ENCODE results near the gene CEP112. TPM values are rescaled to one million over a fixed set of nuclear protein-coding genes. Genes with fewer than 3 reads are reported as not detected.

The CEP112 gene
- total and polyA plus RNA-seq, 2 donors = 4.6 to 8.5 TPM

DNA sequence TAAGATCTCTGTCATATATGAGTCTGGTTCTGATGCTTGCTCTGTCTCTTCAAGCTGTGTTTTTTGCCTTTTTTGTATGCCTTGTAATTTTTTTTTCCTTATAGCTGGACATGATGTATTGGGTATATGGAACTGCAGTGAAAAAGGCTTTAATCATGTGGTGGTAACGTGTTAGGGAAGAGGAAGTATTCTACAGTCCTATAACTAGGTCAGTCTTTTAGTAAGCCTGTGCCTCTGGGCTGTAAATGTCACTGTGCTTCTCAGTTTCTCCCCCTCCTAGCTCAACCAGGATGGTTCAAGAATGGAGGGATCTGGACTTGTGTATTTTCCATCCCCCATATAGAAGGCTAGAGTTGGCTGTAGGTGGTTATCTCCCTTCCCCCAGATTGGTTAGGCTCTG, 428.1 kb downstream of the CEP112 start:
- Histone ChIP-seq H3K4me1 (ENCODE audit: control insufficient read depth in 2 of 2, insufficient read depth in 2 of 2, low read length in 2 of 2) (no peaks in the 10 kb centered on the region), H3K4me3 (ENCODE audit: low read length in 2 of 2) (no peak overlapping the region), H3K27me3 (ENCODE audit: control insufficient read depth in 2 of 2, insufficient read depth in 1 of 2, low read length in 1 of 2) (no peaks in the 10 kb centered on the region), H3K36me3 (ENCODE audit: control insufficient read depth in 2 of 2, insufficient read depth in 2 of 2, low read length in 1 of 2) (no peaks in the 10 kb centered on the region), H3K27ac (ENCODE audit: low read depth in 1 of 2, low read length in 1 of 2) (no peak overlapping the region), H3K9me3 (ENCODE audit: control insufficient read depth in 2 of 2, insufficient read depth in 1 of 2, low read length in 1 of 2) (no peaks in the 10 kb centered on the region)
- no peak for DNase-seq (ENCODE audit: low read depth in 6 of 9, low spot score in 9 of 9)
- WGBS = 73% methylated on average over 1 of the region's 1 CpG

DNA sequence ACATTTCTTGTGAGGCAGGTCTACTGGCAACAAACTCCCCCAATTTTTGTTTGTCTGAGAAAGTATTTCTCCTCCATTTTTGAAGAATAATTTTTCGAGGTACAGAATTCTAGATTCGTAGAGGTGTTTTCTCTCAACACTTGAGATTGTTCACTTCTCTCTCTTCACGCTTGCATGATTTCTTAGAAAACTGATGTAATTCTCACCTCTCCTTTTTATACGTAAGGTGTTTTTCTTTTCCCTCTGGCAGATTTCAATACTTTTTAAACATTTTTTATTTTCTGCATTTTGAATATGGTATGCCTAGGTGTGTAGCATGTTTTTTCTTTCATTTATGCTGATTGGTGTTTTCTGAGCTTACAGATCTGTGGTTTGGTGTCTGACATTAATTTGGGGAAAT, 429.0 kb downstream of the CEP112 start:
- 97% methylated on average over 4 of the region's 4 CpGs for WGBS
- Histone ChIP-seq H3K4me1 (ENCODE audit: control insufficient read depth in 2 of 2, insufficient read depth in 2 of 2, low read length in 2 of 2) (no peaks in the 10 kb centered on the region), H3K9me3 (ENCODE audit: control insufficient read depth in 2 of 2, insufficient read depth in 1 of 2, low read length in 1 of 2) (no peaks in the 10 kb centered on the region), H3K36me3 (ENCODE audit: control insufficient read depth in 2 of 2, insufficient read depth in 2 of 2, low read length in 1 of 2) (no peaks in the 10 kb centered on the region), H3K27ac (ENCODE audit: low read depth in 1 of 2, low read length in 1 of 2) (no peak overlapping the region), H3K4me3 (ENCODE audit: low read length in 2 of 2) (no peak overlapping the region), H3K27me3 (ENCODE audit: control insufficient read depth in 2 of 2, insufficient read depth in 1 of 2, low read length in 1 of 2) (no peaks in the 10 kb centered on the region)
- no peak for DNase-seq (ENCODE audit: low read depth in 6 of 9, low spot score in 9 of 9)

DNA sequence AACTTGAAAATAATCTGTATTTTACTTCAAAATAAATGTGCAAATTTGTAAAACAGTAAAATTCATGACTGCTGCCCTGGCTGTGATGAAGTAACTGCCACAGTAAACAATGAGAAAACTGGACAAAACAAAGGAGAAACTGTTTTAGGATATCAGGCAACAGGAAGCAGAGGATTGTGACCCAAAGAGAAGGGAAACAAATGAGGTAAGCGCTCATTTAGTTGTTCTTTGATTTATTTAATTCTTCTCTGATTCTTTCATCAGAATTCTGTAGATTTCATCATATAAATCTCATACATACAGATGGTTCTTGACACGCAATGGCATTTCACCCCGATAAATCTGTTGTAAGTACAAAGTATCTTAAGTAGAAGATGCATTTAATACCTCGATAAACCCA, 432.4 kb downstream of the CEP112 start:
- Histone ChIP-seq H3K27me3 (ENCODE audit: control insufficient read depth in 2 of 2, insufficient read depth in 1 of 2, low read length in 1 of 2) (no peaks in the 10 kb centered on the region), H3K9me3 (ENCODE audit: control insufficient read depth in 2 of 2, insufficient read depth in 1 of 2, low read length in 1 of 2) (peaks cover 0 to 1% of the 10 kb centered on the region in 2 donors), H3K4me3 (ENCODE audit: low read length in 2 of 2) (no peak overlapping the region), H3K4me1 (ENCODE audit: control insufficient read depth in 2 of 2, insufficient read depth in 2 of 2, low read length in 2 of 2) (no peaks in the 10 kb centered on the region), H3K27ac (ENCODE audit: low read depth in 1 of 2, low read length in 1 of 2) (no peak overlapping the region), H3K36me3 (ENCODE audit: control insufficient read depth in 2 of 2, insufficient read depth in 2 of 2, low read length in 1 of 2) (no peaks in the 10 kb centered on the region)
- no peak for DNase-seq (ENCODE audit: low read depth in 6 of 9, low spot score in 9 of 9)
- 97% methylated on average over 4 of the region's 4 CpGs for WGBS

DNA sequence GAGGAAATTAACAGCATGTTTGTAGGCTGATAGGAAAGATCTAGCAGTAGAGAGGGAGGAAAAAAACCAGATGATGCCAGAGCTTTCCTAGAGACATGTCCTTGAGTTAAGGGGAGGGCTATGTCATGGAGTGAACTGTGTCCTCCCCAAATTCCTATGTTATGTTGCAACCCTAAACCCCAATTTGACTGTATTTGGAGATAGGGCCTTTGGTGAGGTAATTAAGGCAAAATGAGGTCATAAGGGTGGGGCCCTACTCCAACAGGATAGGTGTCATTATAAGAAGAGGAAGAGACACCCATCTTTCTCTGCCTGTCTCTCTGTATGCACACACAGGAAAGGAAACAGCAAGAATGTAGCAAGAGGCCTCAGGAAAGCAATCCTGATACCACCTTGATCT, 435.2 kb downstream of the CEP112 start:
- H3K4me3 ChIP-seq (ENCODE audit: low read length in 2 of 2) = no peak overlapping the region
- peaks cover 0 to 1% of the 10 kb centered on the region in 2 donors for H3K9me3 ChIP-seq (ENCODE audit: control insufficient read depth in 2 of 2, insufficient read depth in 1 of 2, low read length in 1 of 2)
- no peak overlapping the region for H3K27ac ChIP-seq (ENCODE audit: low read depth in 1 of 2, low read length in 1 of 2)
- peaks cover 0 to 6% of the 10 kb centered on the region in 2 donors for H3K4me1 ChIP-seq (ENCODE audit: control insufficient read depth in 2 of 2, insufficient read depth in 2 of 2, low read length in 2 of 2)
- no peaks in the 10 kb centered on the region for H3K36me3 ChIP-seq (ENCODE audit: control insufficient read depth in 2 of 2, insufficient read depth in 2 of 2, low read length in 1 of 2)
- DNase-seq (ENCODE audit: low read depth in 6 of 9, low spot score in 9 of 9) = no peak
- no peaks in the 10 kb centered on the region for H3K27me3 ChIP-seq (ENCODE audit: control insufficient read depth in 2 of 2, insufficient read depth in 1 of 2, low read length in 1 of 2)

DNA sequence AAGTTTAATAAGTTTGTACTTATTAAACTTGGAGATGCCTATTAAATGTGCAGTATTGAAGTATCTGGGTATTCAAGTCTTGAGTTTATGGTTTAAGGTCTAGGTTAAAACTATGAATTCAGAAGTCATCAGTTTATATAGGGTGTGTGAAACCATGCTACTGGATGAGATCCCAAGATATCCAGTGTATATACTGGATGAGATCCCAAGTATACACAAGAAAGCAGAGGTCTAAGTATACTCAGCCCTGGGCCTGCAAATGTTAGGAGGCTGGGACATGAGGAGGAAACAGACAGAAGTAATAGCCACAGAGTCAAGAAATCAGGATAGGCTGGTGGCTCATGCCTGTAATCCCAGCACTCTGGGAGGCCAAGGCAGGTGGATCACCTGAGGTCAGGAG, 436.1 kb downstream of the CEP112 start:
- DNase-seq (ENCODE audit: low read depth in 6 of 9, low spot score in 9 of 9) = no peak
- peaks cover 4 to 14% of the 10 kb centered on the region in 2 donors for H3K4me1 ChIP-seq (ENCODE audit: control insufficient read depth in 2 of 2, insufficient read depth in 2 of 2, low read length in 2 of 2)
- H3K4me3 ChIP-seq (ENCODE audit: low read length in 2 of 2) = no peak overlapping the region
- H3K9me3 ChIP-seq (ENCODE audit: control insufficient read depth in 2 of 2, insufficient read depth in 1 of 2, low read length in 1 of 2) = peaks cover 0 to 1% of the 10 kb centered on the region in 2 donors
- no peaks in the 10 kb centered on the region for H3K36me3 ChIP-seq (ENCODE audit: control insufficient read depth in 2 of 2, insufficient read depth in 2 of 2, low read length in 1 of 2)
- no peak overlapping the region for H3K27ac ChIP-seq (ENCODE audit: low read depth in 1 of 2, low read length in 1 of 2)
- H3K27me3 ChIP-seq (ENCODE audit: control insufficient read depth in 2 of 2, insufficient read depth in 1 of 2, low read length in 1 of 2) = no peaks in the 10 kb centered on the region

DNA sequence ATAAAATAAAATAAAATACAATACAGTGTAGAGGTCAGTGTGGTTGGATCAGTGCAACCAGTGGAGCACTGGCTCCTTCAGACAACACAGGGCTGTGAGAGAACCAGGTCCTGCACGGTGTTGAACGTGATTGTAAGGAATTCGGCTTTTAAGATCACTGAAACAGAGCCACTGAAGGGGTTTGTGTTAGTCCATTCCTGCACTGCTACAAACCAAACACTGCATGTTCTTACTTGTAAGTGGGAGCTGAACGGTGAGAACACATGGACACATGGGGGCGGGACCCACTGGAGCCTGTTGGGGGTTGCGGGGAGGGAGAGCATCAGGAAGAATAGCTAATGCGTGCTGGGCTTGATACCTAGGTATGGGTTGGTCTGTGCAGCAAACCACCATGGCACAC, 437.3 kb downstream of the CEP112 start:
- H3K27me3 ChIP-seq (ENCODE audit: control insufficient read depth in 2 of 2, insufficient read depth in 1 of 2, low read length in 1 of 2) = no peaks in the 10 kb centered on the region
- H3K36me3 ChIP-seq (ENCODE audit: control insufficient read depth in 2 of 2, insufficient read depth in 2 of 2, low read length in 1 of 2) = no peaks in the 10 kb centered on the region
- DNase-seq (ENCODE audit: low read depth in 6 of 9, low spot score in 9 of 9) = no peak
- H3K4me3 ChIP-seq (ENCODE audit: low read length in 2 of 2) = no peak overlapping the region
- peaks cover 0 to 1% of the 10 kb centered on the region in 2 donors for H3K9me3 ChIP-seq (ENCODE audit: control insufficient read depth in 2 of 2, insufficient read depth in 1 of 2, low read length in 1 of 2)
- WGBS = 94% methylated on average over 7 of the region's 7 CpGs
- H3K27ac ChIP-seq (ENCODE audit: low read depth in 1 of 2, low read length in 1 of 2) = no peak overlapping the region
- H3K4me1 ChIP-seq (ENCODE audit: control insufficient read depth in 2 of 2, insufficient read depth in 2 of 2, low read length in 2 of 2) = peaks cover 4 to 20% of the 10 kb centered on the region in 2 donors

DNA sequence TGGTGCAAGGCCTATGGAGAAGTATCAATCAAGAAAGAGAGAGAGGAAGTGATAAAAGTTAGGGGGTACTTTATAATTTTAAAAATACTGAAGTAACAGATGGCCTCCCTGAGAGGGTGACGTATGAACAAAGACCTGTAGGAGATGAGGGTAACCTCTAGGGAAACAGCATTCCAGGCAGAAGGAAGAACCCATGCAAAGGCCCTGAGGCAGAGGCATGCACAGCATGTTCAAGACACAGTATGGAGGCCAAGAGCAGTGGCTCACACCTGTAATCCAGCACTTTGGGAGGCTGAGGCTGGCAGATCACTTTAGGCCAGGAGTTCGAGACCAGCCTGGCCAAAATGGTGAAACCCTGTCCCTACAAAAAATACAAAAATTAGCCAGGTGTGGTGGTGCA, 437.9 kb downstream of the CEP112 start:
- Histone ChIP-seq H3K36me3 (ENCODE audit: control insufficient read depth in 2 of 2, insufficient read depth in 2 of 2, low read length in 1 of 2) (no peaks in the 10 kb centered on the region), H3K9me3 (ENCODE audit: control insufficient read depth in 2 of 2, insufficient read depth in 1 of 2, low read length in 1 of 2) (peaks cover 0 to 1% of the 10 kb centered on the region in 2 donors), H3K4me3 (ENCODE audit: low read length in 2 of 2) (no peak overlapping the region), H3K27ac (ENCODE audit: low read depth in 1 of 2, low read length in 1 of 2) (no peak overlapping the region), H3K4me1 (ENCODE audit: control insufficient read depth in 2 of 2, insufficient read depth in 2 of 2, low read length in 2 of 2) (peaks cover 4 to 20% of the 10 kb centered on the region in 2 donors), H3K27me3 (ENCODE audit: control insufficient read depth in 2 of 2, insufficient read depth in 1 of 2, low read length in 1 of 2) (no peaks in the 10 kb centered on the region)
- WGBS = 93% methylated on average over 2 of the region's 2 CpGs
- DNase-seq (ENCODE audit: low read depth in 6 of 9, low spot score in 9 of 9) = no peak

DNA sequence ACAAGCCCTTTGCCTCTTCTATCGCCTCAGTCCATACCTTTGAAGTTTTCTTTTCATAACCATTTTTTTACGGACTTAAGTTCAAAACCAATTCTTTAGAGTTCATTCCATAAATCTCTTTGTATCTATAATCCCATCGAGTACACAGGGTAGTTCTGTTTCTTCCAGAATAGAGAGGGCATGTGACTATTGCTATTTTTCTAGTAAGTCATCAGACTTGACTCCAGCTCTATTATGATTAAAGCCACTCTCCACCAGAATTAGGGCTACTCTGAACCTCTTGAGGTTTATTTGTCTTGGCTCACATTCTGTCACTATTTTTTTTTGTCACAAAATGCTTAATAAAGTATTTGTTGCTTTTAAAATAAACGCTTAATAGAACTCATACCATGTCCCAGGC, 438.6 kb downstream of the CEP112 start:
- no peak for DNase-seq (ENCODE audit: low read depth in 6 of 9, low spot score in 9 of 9)
- Histone ChIP-seq H3K27me3 (ENCODE audit: control insufficient read depth in 2 of 2, insufficient read depth in 1 of 2, low read length in 1 of 2) (no peaks in the 10 kb centered on the region), H3K36me3 (ENCODE audit: control insufficient read depth in 2 of 2, insufficient read depth in 2 of 2, low read length in 1 of 2) (no peaks in the 10 kb centered on the region), H3K4me3 (ENCODE audit: low read length in 2 of 2) (no peak overlapping the region), H3K27ac (ENCODE audit: low read depth in 1 of 2, low read length in 1 of 2) (no peak overlapping the region), H3K9me3 (ENCODE audit: control insufficient read depth in 2 of 2, insufficient read depth in 1 of 2, low read length in 1 of 2) (peaks cover 0 to 1% of the 10 kb centered on the region in 2 donors), H3K4me1 (ENCODE audit: control insufficient read depth in 2 of 2, insufficient read depth in 2 of 2, low read length in 2 of 2) (peaks cover 4 to 20% of the 10 kb centered on the region in 2 donors)
- 75% methylated on average over 4 of the region's 4 CpGs for WGBS

DNA sequence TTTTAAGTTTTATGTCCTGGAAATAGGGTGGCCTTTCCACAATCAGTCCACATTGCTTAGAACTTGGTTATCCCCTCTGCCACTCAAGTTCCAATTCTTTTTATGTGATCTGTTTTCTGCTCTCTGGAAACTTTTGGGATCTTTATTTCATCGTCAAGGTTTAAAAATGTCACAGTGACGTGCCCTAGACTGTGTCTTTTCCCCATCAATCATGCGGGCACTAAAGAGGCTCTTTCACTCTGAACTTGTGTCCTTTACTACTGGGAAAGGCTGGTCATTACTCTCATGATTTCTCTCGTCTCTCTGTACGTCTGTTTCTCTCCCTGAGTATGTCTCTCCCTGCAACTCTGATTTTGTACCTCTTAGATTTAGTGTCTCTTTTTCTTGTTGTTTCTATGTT, 440.7 kb downstream of the CEP112 start:
- WGBS = 95% methylated on average over 5 of the region's 5 CpGs
- H3K4me1 ChIP-seq (ENCODE audit: control insufficient read depth in 2 of 2, insufficient read depth in 2 of 2, low read length in 2 of 2) = peaks cover 4 to 20% of the 10 kb centered on the region in 2 donors
- H3K9me3 ChIP-seq (ENCODE audit: control insufficient read depth in 2 of 2, insufficient read depth in 1 of 2, low read length in 1 of 2) = no peaks in the 10 kb centered on the region
- DNase-seq (ENCODE audit: low read depth in 6 of 9, low spot score in 9 of 9) = no peak
- H3K27me3 ChIP-seq (ENCODE audit: control insufficient read depth in 2 of 2, insufficient read depth in 1 of 2, low read length in 1 of 2) = no peaks in the 10 kb centered on the region
- no peak overlapping the region for H3K4me3 ChIP-seq (ENCODE audit: low read length in 2 of 2)
- no peaks in the 10 kb centered on the region for H3K36me3 ChIP-seq (ENCODE audit: control insufficient read depth in 2 of 2, insufficient read depth in 2 of 2, low read length in 1 of 2)
- peak overlapping the region in 1 of 2 donors; percentile 71 for H3K27ac ChIP-seq (ENCODE audit: low read depth in 1 of 2, low read length in 1 of 2)

DNA sequence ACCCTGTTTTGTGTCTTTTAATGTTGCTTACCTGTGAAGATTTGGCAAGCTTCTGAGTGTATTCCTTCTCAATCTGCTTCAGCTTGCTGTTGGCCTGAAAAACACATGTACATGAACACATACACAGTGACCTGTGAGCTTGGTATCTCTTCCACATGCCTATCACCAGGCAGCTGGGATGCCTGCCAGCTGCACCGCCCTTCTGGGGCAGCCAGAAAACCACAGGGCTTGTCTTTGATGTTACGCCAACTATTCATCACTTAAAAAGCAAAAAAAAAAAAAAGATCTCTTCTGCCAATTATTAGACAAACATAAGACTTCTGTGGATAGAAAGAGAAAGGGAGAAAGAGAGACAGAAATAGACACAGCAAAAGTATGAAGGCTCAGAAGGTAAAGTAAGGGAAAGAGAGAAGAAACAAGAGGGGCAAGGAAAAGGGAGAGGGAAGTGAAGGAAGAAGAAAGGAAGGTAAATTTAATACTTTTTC, 441.3 kb downstream of the CEP112 start:
- Histone ChIP-seq H3K9me3 (ENCODE audit: control insufficient read depth in 2 of 2, insufficient read depth in 1 of 2, low read length in 1 of 2) (no peaks in the 10 kb centered on the region), H3K4me1 (ENCODE audit: control insufficient read depth in 2 of 2, insufficient read depth in 2 of 2, low read length in 2 of 2) (peaks cover 4 to 20% of the 10 kb centered on the region in 2 donors), H3K27ac (ENCODE audit: low read depth in 1 of 2, low read length in 1 of 2) (peak overlapping the region; percentile 65 to 71), H3K36me3 (ENCODE audit: control insufficient read depth in 2 of 2, insufficient read depth in 2 of 2, low read length in 1 of 2) (no peaks in the 10 kb centered on the region), H3K4me3 (ENCODE audit: low read length in 2 of 2) (no peak overlapping the region), H3K27me3 (ENCODE audit: control insufficient read depth in 2 of 2, insufficient read depth in 1 of 2, low read length in 1 of 2) (no peaks in the 10 kb centered on the region)
- DNase-seq (ENCODE audit: low read depth in 6 of 9, low spot score in 9 of 9) = peak; percentile 48 to 89 (median 71)
- 0% methylated on average over 2 of the region's 2 CpGs for WGBS

Measured in thymus (tissue), 11 donors.